Chondrocyte (in vitro differentiated cells): ENCODE measurements around the gene OAS3. TPM values are rescaled to one million over a fixed set of nuclear protein-coding genes. Genes with fewer than 3 reads are reported as not detected.

Source experiments
- DNase-seq: peaks from one replicate; pipeline ENCODE4 v3.0.0; 2021; ENCODE audit warnings: mixed read lengths, low spot score
- H3K27ac Mint-ChIP-seq: one replicate; pipeline ENCODE4 v1.8.0; 2021; ENCODE audit warnings: mild to moderate bottlenecking, moderate library complexity, mixed read lengths; ENCODE audit not compliant: unreplicated experiment
- H3K27me3 Mint-ChIP-seq: 2 replicates; pipeline ENCODE4 v1.8.0; 2021; ENCODE audit warnings: low read depth, mixed read lengths
- H3K36me3 Mint-ChIP-seq: 2 replicates; pipeline ENCODE4 v1.8.0; 2021; ENCODE audit warnings: low read depth, mixed read lengths
- H3K4me1 Mint-ChIP-seq: 2 replicates; pipeline ENCODE4 v1.8.0; 2021; ENCODE audit warnings: low read depth, mild to moderate bottlenecking, mixed read lengths
- H3K4me3 Mint-ChIP-seq: one replicate; pipeline ENCODE4 v1.8.0; 2021; ENCODE audit warnings: mild to moderate bottlenecking, moderate library complexity, mixed read lengths; ENCODE audit not compliant: unreplicated experiment
- H3K9me3 Mint-ChIP-seq: 2 replicates; pipeline ENCODE4 v1.8.0; 2021; ENCODE audit warnings: low read depth, mixed read lengths
- total RNA-seq: library from RNA; stranded (reverse); gene quantifications from 3 replicates; pipeline ENCODE4 v1.2.1, GENCODE V29; 2021
- TF ChIP-seq, protein P1 (sequence below): fragments of 200-600 bp; sonication (generic); IDR thresholded peaks from 2 replicates; pipeline ENCODE4 v1.5.0; 2021; ENCODE audit warnings: antibody characterized with exemption, mild to moderate bottlenecking, moderate library complexity

The OAS3 gene
- total RNA-seq, 1 donor from 2014 or later = 0.55 TPM

DNA sequence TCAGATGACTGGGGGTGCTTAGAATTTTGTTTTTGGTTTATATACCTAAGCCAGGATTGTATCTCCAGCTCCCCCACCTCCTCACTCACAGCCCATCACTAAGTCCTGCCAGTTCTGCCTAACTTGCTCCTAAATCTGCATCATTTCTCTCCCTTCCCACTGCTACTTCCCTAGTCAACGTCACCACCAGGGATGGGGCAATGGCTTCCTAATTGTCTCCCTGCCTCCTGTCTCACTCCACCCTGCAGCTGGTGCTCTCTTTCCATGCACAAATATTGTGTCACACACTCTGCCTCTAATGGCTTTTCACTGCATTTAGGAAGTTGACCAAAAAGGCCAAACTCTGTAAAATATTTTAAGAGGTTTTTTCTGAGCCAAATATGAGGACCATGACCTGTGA lies 51.5 kb downstream of the OAS3 start:
- H3K9me3 Mint-ChIP-seq = peaks cover 9% of the 10 kb centered on the region
- no peak overlapping the region for H3K27ac Mint-ChIP-seq
- no peaks in the 10 kb centered on the region for H3K36me3 Mint-ChIP-seq
- H3K27me3 Mint-ChIP-seq = peaks cover 18% of the 10 kb centered on the region
- no peak for DNase-seq
- H3K4me3 Mint-ChIP-seq = no peak overlapping the region
- no peaks in the 10 kb centered on the region for H3K4me1 Mint-ChIP-seq
- TF ChIP-seq, protein P1, sequence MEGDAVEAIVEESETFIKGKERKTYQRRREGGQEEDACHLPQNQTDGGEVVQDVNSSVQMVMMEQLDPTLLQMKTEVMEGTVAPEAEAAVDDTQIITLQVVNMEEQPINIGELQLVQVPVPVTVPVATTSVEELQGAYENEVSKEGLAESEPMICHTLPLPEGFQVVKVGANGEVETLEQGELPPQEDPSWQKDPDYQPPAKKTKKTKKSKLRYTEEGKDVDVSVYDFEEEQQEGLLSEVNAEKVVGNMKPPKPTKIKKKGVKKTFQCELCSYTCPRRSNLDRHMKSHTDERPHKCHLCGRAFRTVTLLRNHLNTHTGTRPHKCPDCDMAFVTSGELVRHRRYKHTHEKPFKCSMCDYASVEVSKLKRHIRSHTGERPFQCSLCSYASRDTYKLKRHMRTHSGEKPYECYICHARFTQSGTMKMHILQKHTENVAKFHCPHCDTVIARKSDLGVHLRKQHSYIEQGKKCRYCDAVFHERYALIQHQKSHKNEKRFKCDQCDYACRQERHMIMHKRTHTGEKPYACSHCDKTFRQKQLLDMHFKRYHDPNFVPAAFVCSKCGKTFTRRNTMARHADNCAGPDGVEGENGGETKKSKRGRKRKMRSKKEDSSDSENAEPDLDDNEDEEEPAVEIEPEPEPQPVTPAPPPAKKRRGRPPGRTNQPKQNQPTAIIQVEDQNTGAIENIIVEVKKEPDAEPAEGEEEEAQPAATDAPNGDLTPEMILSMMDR = no peak

GRCh38 chr12:112992541-112993398 lies 54.5 kb downstream of the OAS3 start:
- TF ChIP-seq, protein P1 = peak; percentile 89
- no peaks in the 10 kb centered on the region for H3K36me3 Mint-ChIP-seq
- peaks cover 8% of the 10 kb centered on the region for H3K9me3 Mint-ChIP-seq
- peaks cover 37% of the 10 kb centered on the region for H3K27me3 Mint-ChIP-seq
- no peak overlapping the region for H3K4me3 Mint-ChIP-seq
- no peak for DNase-seq
- H3K27ac Mint-ChIP-seq = no peak overlapping the region
- no peaks in the 10 kb centered on the region for H3K4me1 Mint-ChIP-seq

DNA sequence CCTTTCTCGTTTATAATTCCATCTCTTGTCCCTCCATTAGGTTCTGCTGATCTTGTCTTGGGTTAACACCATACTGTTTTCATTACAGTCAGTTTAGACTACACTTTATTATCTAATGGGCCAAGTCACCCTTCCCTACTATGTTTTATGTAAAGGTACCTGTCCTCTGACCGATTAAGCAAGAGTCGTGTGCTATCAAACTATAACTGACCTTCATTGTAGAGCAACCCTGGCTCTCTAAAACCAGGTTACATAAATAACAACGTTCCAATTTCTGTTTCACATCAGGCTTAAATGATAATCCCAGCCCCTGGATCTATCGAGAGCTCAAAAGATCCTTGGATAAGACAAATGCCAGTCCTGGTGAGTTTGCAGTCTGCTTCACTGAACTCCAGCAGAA lies 56.7 kb downstream of the OAS3 start:
- no peak overlapping the region for H3K27ac Mint-ChIP-seq
- H3K27me3 Mint-ChIP-seq = peaks cover 29% of the 10 kb centered on the region
- no peak overlapping the region for H3K4me3 Mint-ChIP-seq
- H3K4me1 Mint-ChIP-seq = no peaks in the 10 kb centered on the region
- H3K9me3 Mint-ChIP-seq = peaks cover 13% of the 10 kb centered on the region
- no peak for DNase-seq
- H3K36me3 Mint-ChIP-seq = no peaks in the 10 kb centered on the region
- TF ChIP-seq, protein P1 = no peak

DNA sequence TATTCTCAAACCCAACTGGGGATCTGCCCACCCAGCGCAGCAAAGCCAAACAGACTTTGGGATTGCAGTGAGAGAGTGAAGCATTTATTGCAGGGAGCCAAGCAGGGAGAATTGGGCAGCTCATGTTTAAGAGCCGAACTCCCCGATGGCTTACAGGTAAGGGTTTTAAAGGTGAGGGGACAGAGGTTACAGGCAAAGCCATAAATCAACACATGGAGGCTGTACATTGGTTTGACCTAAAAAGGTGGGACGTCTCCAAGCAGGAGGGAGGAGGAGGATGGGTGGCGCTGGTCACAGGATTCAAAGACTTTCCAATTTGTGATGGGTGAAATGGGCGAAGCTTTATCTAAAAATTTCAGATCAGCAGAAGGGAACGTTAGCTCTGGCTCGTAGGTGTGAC lies 58.2 kb downstream of the OAS3 start:
- H3K36me3 Mint-ChIP-seq = no peaks in the 10 kb centered on the region

DNA sequence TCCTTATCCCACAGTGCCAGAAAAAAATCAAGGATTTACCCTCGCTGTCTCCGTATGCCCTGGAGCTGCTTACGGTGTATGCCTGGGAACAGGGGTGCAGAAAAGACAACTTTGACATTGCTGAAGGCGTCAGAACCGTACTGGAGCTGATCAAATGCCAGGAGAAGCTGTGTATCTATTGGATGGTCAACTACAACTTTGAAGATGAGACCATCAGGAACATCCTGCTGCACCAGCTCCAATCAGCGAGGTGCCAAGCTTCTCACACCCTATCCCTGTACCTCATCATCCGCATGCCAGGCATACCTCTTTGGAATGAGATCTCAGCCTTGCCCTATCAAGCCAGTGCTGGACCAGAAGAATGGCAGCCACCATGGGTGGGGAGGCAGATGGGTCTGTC lies 59.2 kb downstream of the OAS3 start:
- TF ChIP-seq, protein P1 = no peak
- DNase-seq = no peak
- Mint-ChIP-seq H3K4me1 (no peaks in the 10 kb centered on the region), H3K27ac (no peak overlapping the region), H3K27me3 (peaks cover 27% of the 10 kb centered on the region), H3K36me3 (no peaks in the 10 kb centered on the region), H3K9me3 (peaks cover 13% of the 10 kb centered on the region), H3K4me3 (no peak overlapping the region)

More for the DNA sequence above, 58.2 kb downstream of the OAS3 start:
- peaks cover 27% of the 10 kb centered on the region for H3K27me3 Mint-ChIP-seq
- H3K27ac Mint-ChIP-seq = no peak overlapping the region
- H3K4me3 Mint-ChIP-seq = no peak overlapping the region
- H3K9me3 Mint-ChIP-seq = peaks cover 13% of the 10 kb centered on the region
- no peaks in the 10 kb centered on the region for H3K4me1 Mint-ChIP-seq
- DNase-seq = no peak
- TF ChIP-seq, protein P1 = no peak
